ENCODE data around the gene NUDT22.

NUDT22 gene

GRCh38 chr11:64219755-64220154 is 6.3 kb upstream of the NUDT22 start:
- H3K23ac ChIP-seq (ENCODE audit: low read length) = no peak overlapping the region
- no peak overlapping the region for H2BK120ac ChIP-seq (ENCODE audit: insufficient read depth, low read length, poor library complexity)
- H3K27me3 ChIP-seq (ENCODE audit: insufficient read depth, low read length) = no peaks in the 10 kb centered on the region
- no peak overlapping the region for H3K18ac ChIP-seq (ENCODE audit: low read length)
- H4K8ac ChIP-seq (ENCODE audit: low read depth, low read length) = no peak overlapping the region
- H2BK5ac ChIP-seq (ENCODE audit: low read depth, low read length, poor library complexity) = no peak overlapping the region
- no peak overlapping the region for H3K4me3 ChIP-seq (ENCODE audit: low read depth, low read length)
- no peak overlapping the region for H3K27ac ChIP-seq (ENCODE audit: low read depth, low read length)
- no peak overlapping the region for H4K12ac ChIP-seq (ENCODE audit: low read depth, low read length)
- H2AK5ac ChIP-seq (ENCODE audit: low read length) = no peak overlapping the region
- H3K36me3 ChIP-seq (ENCODE audit: control insufficient read depth in 1 of 2, insufficient read depth in 2 of 2, low read length in 2 of 2) = peaks cover 32 to 36% of the 10 kb centered on the region in 2 experiments
- no peak overlapping the region for H4K91ac ChIP-seq (ENCODE audit: low read depth, low read length)
- no peak overlapping the region for H2AFZ ChIP-seq (ENCODE audit: insufficient read depth, low read length, poor library complexity)
- H3K4me1 ChIP-seq (ENCODE audit: control insufficient read depth in 1 of 2, insufficient read depth in 2 of 2, low read length in 2 of 2) = peaks cover 2 to 4% of the 10 kb centered on the region in 2 experiments
- H3K9ac ChIP-seq (ENCODE audit: low read length) = no peak overlapping the region
- no peak overlapping the region for H3K14ac ChIP-seq (ENCODE audit: low read length)
- peaks cover 5% of the 10 kb centered on the region for H3K9me3 ChIP-seq (ENCODE audit: insufficient read depth, low read depth, low read length)
- no peaks in the 10 kb centered on the region for H3K79me1 ChIP-seq (ENCODE audit: low read length)
- WGBS (ENCODE audit: extremely low coverage, insufficient coverage, insufficient read length) = no CpG with 5 or more reads among the region's 10 CpGs
- H3K79me2 ChIP-seq (ENCODE audit: control insufficient read depth, insufficient read depth, low read length, poor library complexity) = no peaks in the 10 kb centered on the region
- no peak overlapping the region for H3K4me2 ChIP-seq (ENCODE audit: low read length)
- H3K4ac ChIP-seq (ENCODE audit: low read depth, low read length) = no peak overlapping the region
- no peak for DNase-seq
- H2BK12ac ChIP-seq (ENCODE audit: low read length) = no peak overlapping the region

- Histone ChIP-seq H3K4me3 (ENCODE audit: low read depth, low read length) (no peak overlapping the region), H2AK5ac (ENCODE audit: low read length) (no peak overlapping the region), H3K4me2 (ENCODE audit: low read length) (no peak overlapping the region), H2BK12ac (ENCODE audit: low read length) (no peak overlapping the region), H4K91ac (ENCODE audit: low read depth, low read length) (no peak overlapping the region), H2BK120ac (ENCODE audit: insufficient read depth, low read length, poor library complexity) (no peak overlapping the region), H3K79me1 (ENCODE audit: low read length) (peaks cover 1% of the 10 kb centered on the region), H3K18ac (ENCODE audit: low read length) (no peak overlapping the region), H3K9me3 (ENCODE audit: insufficient read depth, low read depth, low read length) (peaks cover 5% of the 10 kb centered on the region), H3K27me3 (ENCODE audit: insufficient read depth, low read length) (no peaks in the 10 kb centered on the region), H4K8ac (ENCODE audit: low read depth, low read length) (no peak overlapping the region), H3K9ac (ENCODE audit: low read length) (no peak overlapping the region), H3K4ac (ENCODE audit: low read depth, low read length) (no peak overlapping the region), H3K27ac (ENCODE audit: low read depth, low read length) (no peak overlapping the region), H2AFZ (ENCODE audit: insufficient read depth, low read length, poor library complexity) (no peak overlapping the region), H3K14ac (ENCODE audit: low read length) (no peak overlapping the region), H3K79me2 (ENCODE audit: control insufficient read depth, insufficient read depth, low read length, poor library complexity) (peaks cover 1% of the 10 kb centered on the region), H2BK5ac (ENCODE audit: low read depth, low read length, poor library complexity) (no peak overlapping the region), H3K23ac (ENCODE audit: low read length) (no peak overlapping the region), H3K4me1 (ENCODE audit: control insufficient read depth in 1 of 2, insufficient read depth in 2 of 2, low read length in 2 of 2) (peaks cover 5 to 7% of the 10 kb centered on the region in 2 experiments), H4K12ac (ENCODE audit: low read depth, low read length) (no peak overlapping the region), H3K36me3 (ENCODE audit: control insufficient read depth in 1 of 2, insufficient read depth in 2 of 2, low read length in 2 of 2) (peaks cover 33 to 36% of the 10 kb centered on the region in 2 experiments)
- DNase-seq = no peak
- no CpG with 5 or more reads among the region's 17 CpGs for WGBS (ENCODE audit: extremely low coverage, insufficient coverage, insufficient read length)
Observed at GRCh38 chr11:64220271-64220670, 5.8 kb upstream of the NUDT22 start.

- Histone ChIP-seq H3K18ac (ENCODE audit: low read length) (no peak overlapping the region), H3K14ac (ENCODE audit: low read length) (no peak overlapping the region), H3K79me2 (ENCODE audit: control insufficient read depth, insufficient read depth, low read length, poor library complexity) (peaks cover 7% of the 10 kb centered on the region), H3K27me3 (ENCODE audit: insufficient read depth, low read length) (no peaks in the 10 kb centered on the region), H2BK12ac (ENCODE audit: low read length) (no peak overlapping the region), H3K4me3 (ENCODE audit: low read depth, low read length) (no peak overlapping the region), H3K4me1 (ENCODE audit: control insufficient read depth in 1 of 2, insufficient read depth in 2 of 2, low read length in 2 of 2) (peaks cover 8 to 12% of the 10 kb centered on the region in 2 experiments), H3K79me1 (ENCODE audit: low read length) (peaks cover 7% of the 10 kb centered on the region), H3K4ac (ENCODE audit: low read depth, low read length) (no peak overlapping the region), H3K36me3 (ENCODE audit: control insufficient read depth in 1 of 2, insufficient read depth in 2 of 2, low read length in 2 of 2) (peaks cover 33 to 36% of the 10 kb centered on the region in 2 experiments), H2BK120ac (ENCODE audit: insufficient read depth, low read length, poor library complexity) (no peak overlapping the region), H3K27ac (ENCODE audit: low read depth, low read length) (no peak overlapping the region), H3K9ac (ENCODE audit: low read length) (no peak overlapping the region), H2BK5ac (ENCODE audit: low read depth, low read length, poor library complexity) (no peak overlapping the region), H4K8ac (ENCODE audit: low read depth, low read length) (no peak overlapping the region), H3K9me3 (ENCODE audit: insufficient read depth, low read depth, low read length) (peaks cover 5% of the 10 kb centered on the region), H4K91ac (ENCODE audit: low read depth, low read length) (no peak overlapping the region), H3K23ac (ENCODE audit: low read length) (no peak overlapping the region), H4K12ac (ENCODE audit: low read depth, low read length) (no peak overlapping the region), H2AK5ac (ENCODE audit: low read length) (no peak overlapping the region), H2AFZ (ENCODE audit: insufficient read depth, low read length, poor library complexity) (no peak overlapping the region), H3K4me2 (ENCODE audit: low read length) (no peak overlapping the region)
- DNase-seq = no peak
- WGBS (ENCODE audit: extremely low coverage, insufficient coverage, insufficient read length) = no CpG with 5 or more reads among the region's 14 CpGs
Observed at GRCh38 chr11:64220798-64221197, 5.3 kb upstream of the NUDT22 start.

GRCh38 chr11:64222651-64223000 is 3.4 kb upstream of the NUDT22 start:
- no peak overlapping the region for H3K9ac ChIP-seq (ENCODE audit: low read length)
- WGBS (ENCODE audit: extremely low coverage, insufficient coverage, insufficient read length) = no CpG with 5 or more reads among the region's 9 CpGs
- H3K4me1 ChIP-seq (ENCODE audit: control insufficient read depth in 1 of 2, insufficient read depth in 2 of 2, low read length in 2 of 2) = peaks cover 15 to 20% of the 10 kb centered on the region in 2 experiments
- no peak overlapping the region for H2AFZ ChIP-seq (ENCODE audit: insufficient read depth, low read length, poor library complexity)
- peaks cover 12% of the 10 kb centered on the region for H3K79me2 ChIP-seq (ENCODE audit: control insufficient read depth, insufficient read depth, low read length, poor library complexity)
- no peak overlapping the region for H3K4me3 ChIP-seq (ENCODE audit: low read depth, low read length)
- H4K91ac ChIP-seq (ENCODE audit: low read depth, low read length) = no peak overlapping the region
- no peaks in the 10 kb centered on the region for H3K27me3 ChIP-seq (ENCODE audit: insufficient read depth, low read length)
- H3K14ac ChIP-seq (ENCODE audit: low read length) = no peak overlapping the region
- H3K4me2 ChIP-seq (ENCODE audit: low read length) = no peak overlapping the region
- H3K23ac ChIP-seq (ENCODE audit: low read length) = no peak overlapping the region
- H3K18ac ChIP-seq (ENCODE audit: low read length) = no peak overlapping the region
- no peak overlapping the region for H2BK12ac ChIP-seq (ENCODE audit: low read length)
- H3K4ac ChIP-seq (ENCODE audit: low read depth, low read length) = no peak overlapping the region
- H2AK5ac ChIP-seq (ENCODE audit: low read length) = no peak overlapping the region
- no peak overlapping the region for H4K8ac ChIP-seq (ENCODE audit: low read depth, low read length)
- H3K79me1 ChIP-seq (ENCODE audit: low read length) = peaks cover 15% of the 10 kb centered on the region
- H2BK120ac ChIP-seq (ENCODE audit: insufficient read depth, low read length, poor library complexity) = no peak overlapping the region
- no peak overlapping the region for H2BK5ac ChIP-seq (ENCODE audit: low read depth, low read length, poor library complexity)
- no peak overlapping the region for H4K12ac ChIP-seq (ENCODE audit: low read depth, low read length)
- DNase-seq = no peak
- H3K36me3 ChIP-seq (ENCODE audit: control insufficient read depth in 1 of 2, insufficient read depth in 2 of 2, low read length in 2 of 2) = peaks cover 33 to 36% of the 10 kb centered on the region in 2 experiments
- no peak overlapping the region for H3K27ac ChIP-seq (ENCODE audit: low read depth, low read length)
- H3K9me3 ChIP-seq (ENCODE audit: insufficient read depth, low read depth, low read length) = peaks cover 5% of the 10 kb centered on the region

Data from trophoblast cell (in vitro differentiated cells and primary cell).